ENCODE data around the gene MIB1. TPM values are rescaled to one million over a fixed set of nuclear protein-coding genes. Genes with fewer than 3 reads are reported as not detected.

The MIB1 gene
- total RNA-seq, 1 experiment from 2014 or later: 56.1 TPM

- RAD21 ChIA-PET (ENCODE audit: low non-redundant PET in 1 of 2, low total read pairs in 2 of 2, uncharacterized antibody in 2 of 2, unreplicated experiment in 2 of 2): no interaction called here
- CTCF ChIA-PET: no interaction called here
- Histone ChIP-seq H3K9me2 (ENCODE audit: insufficient read depth) (no peaks in the 10 kb centered on the region), H3K4me3 (replicated peaks in 1 of 2; ENCODE audit: low read depth in 1 of 2, low read length in 2 of 2) (no peak overlapping the region), H3K9me3 (ENCODE audit: control insufficient read depth in 1 of 2, insufficient read depth in 1 of 2, low read depth in 1 of 2, low read length in 2 of 2) (no peaks in the 10 kb centered on the region), H4K20me1 (ENCODE audit: insufficient read depth) (no peaks in the 10 kb centered on the region), H3K9ac (ENCODE audit: low read length) (no peak overlapping the region), H3K27me3 (ENCODE audit: insufficient read depth, low read length) (no peaks in the 10 kb centered on the region), H3K79me2 (ENCODE audit: insufficient read depth, low read length) (no peaks in the 10 kb centered on the region), H2AFZ (ENCODE audit: low read depth, low read length, poor library complexity, severe bottlenecking) (no peak overlapping the region), H3K4me1 (ENCODE audit: control insufficient read depth in 1 of 2, insufficient read depth in 2 of 2, low read length in 2 of 2) (no peaks in the 10 kb centered on the region), H3K36me3 (ENCODE audit: control insufficient read depth in 1 of 2, insufficient read depth in 2 of 2, low read length in 2 of 2) (no peaks in the 10 kb centered on the region), H3K4me2 (ENCODE audit: low read length) (no peak overlapping the region), H3K27ac (ENCODE audit: low read depth, low read length) (no peak overlapping the region)
- ATAC-seq (no peak), DNase-seq (ENCODE audit: low read depth, low spot score) (no peak)
- TF ChIP-seq TCF7L2 (IDR thresholded peaks at IDR 0.05; ENCODE audit: borderline replicate concordance, extremely low read depth, insufficient read depth, insufficient read length): no peak
- TF ChIP-seq, protein P1, sequence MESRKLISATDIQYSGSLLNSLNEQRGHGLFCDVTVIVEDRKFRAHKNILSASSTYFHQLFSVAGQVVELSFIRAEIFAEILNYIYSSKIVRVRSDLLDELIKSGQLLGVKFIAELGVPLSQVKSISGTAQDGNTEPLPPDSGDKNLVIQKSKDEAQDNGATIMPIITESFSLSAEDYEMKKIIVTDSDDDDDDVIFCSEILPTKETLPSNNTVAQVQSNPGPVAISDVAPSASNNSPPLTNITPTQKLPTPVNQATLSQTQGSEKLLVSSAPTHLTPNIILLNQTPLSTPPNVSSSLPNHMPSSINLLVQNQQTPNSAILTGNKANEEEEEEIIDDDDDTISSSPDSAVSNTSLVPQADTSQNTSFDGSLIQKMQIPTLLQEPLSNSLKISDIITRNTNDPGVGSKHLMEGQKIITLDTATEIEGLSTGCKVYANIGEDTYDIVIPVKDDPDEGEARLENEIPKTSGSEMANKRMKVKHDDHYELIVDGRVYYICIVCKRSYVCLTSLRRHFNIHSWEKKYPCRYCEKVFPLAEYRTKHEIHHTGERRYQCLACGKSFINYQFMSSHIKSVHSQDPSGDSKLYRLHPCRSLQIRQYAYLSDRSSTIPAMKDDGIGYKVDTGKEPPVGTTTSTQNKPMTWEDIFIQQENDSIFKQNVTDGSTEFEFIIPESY (IDR thresholded peaks at IDR 0.05; ENCODE audit: extremely low read depth, insufficient replicate concordance, low read length): no peak
- TF ChIP-seq EGR1 (IDR thresholded peaks at IDR 0.05; ENCODE audit: low read depth): no peak
- no peak for TF ChIP-seq EZH2 (IDR thresholded peaks at IDR 0.05)
- TF ChIP-seq POLR2AphosphoS5 (IDR thresholded peaks at IDR 0.05; ENCODE audit: low read depth, low read length): no peak
- no peak for TF ChIP-seq JUND (IDR thresholded peaks at IDR 0.05)
- TF ChIP-seq REST (IDR thresholded peaks at IDR 0.05; ENCODE audit: low read depth): no peak
- TF ChIP-seq SRF (IDR thresholded peaks at IDR 0.05; ENCODE audit: low read depth): no peak
- no TSS peak for BruUV-seq (replicated peaks)
- intact Hi-C loops (cut with micrococcal nuclease): no loop called here
- POLR2A ChIA-PET: no interaction called here
These were observed 86.2 kb downstream of the MIB1 start for GRCh38 chr18:21826641-21827302.

Data from HCT116 (cell line).